Neuronal stem cell (in vitro differentiated cells): ENCODE data around the gene COL16A1.

Experiments used
- DNase-seq: peaks from one replicate; pipeline ENCODE4 v3.0.0-alpha.2; 2013; ENCODE audit warnings: low spot score
- H2AFZ ChIP-seq: one replicate; pipeline ENCODE4 v1.6.1; 2013; ENCODE audit warnings: mild to moderate bottlenecking, low read length, inconsistent platforms
- H2AK5ac ChIP-seq: 2 replicates; pipeline ENCODE4 v1.6.1; 2013; ENCODE audit warnings: low read depth, mild to moderate bottlenecking, inconsistent platforms, low read length, moderate library complexity, mixed read lengths
- H2BK120ac ChIP-seq: 2 replicates; pipeline ENCODE4 v1.6.1; 2013; ENCODE audit warnings: low read depth, mild to moderate bottlenecking, inconsistent platforms, low read length, moderate library complexity, mixed read lengths
- H2BK12ac ChIP-seq: one replicate; pipeline ENCODE4 v1.6.1; 2013; ENCODE audit warnings: low read length, inconsistent platforms
- H2BK15ac ChIP-seq: 2 replicates; pipeline ENCODE4 v1.6.1; 2013; ENCODE audit warnings: mild to moderate bottlenecking, low read length, inconsistent platforms, mixed read lengths
- H2BK5ac ChIP-seq: one replicate; pipeline ENCODE4 v1.6.1; 2013; ENCODE audit warnings: inconsistent platforms, mild to moderate bottlenecking, low read length, moderate library complexity
- H3K14ac ChIP-seq: one replicate; pipeline ENCODE4 v1.6.1; 2013; ENCODE audit warnings: low read length, inconsistent platforms
- H3K18ac ChIP-seq: 2 replicates; pipeline ENCODE4 v1.6.1; 2013; ENCODE audit warnings: low read length, inconsistent platforms
- H3K23ac ChIP-seq: 2 replicates; pipeline ENCODE4 v1.6.1; 2013; ENCODE audit warnings: low read depth, mild to moderate bottlenecking, mixed read lengths, low read length, inconsistent platforms; ENCODE audit not compliant: poor library complexity
- H3K27ac ChIP-seq: replicated peaks from 3 replicates; pipeline ENCODE4 v1.5.1; 2013; ENCODE audit warnings: low read length, inconsistent platforms
- H3K27me3 ChIP-seq, 3 experiments: 2 replicates each; pipeline ENCODE4 v1.6.1; 2013; ENCODE audit warnings: low read length in 3 of 3, mild to moderate bottlenecking in 2 of 3, inconsistent platforms in 1 of 3, low read depth in 1 of 3, mixed read lengths in 1 of 3, moderate library complexity in 1 of 3; ENCODE audit not compliant: control insufficient read depth in 3 of 3, insufficient read depth in 3 of 3
- H3K36me3 ChIP-seq, 2 donors: replicated peaks in 1 of 2; 2 replicates each; pipeline ENCODE4 v1.6.1; 2013; ENCODE audit warnings: low read length in 2 of 2; ENCODE audit not compliant: control insufficient read depth in 2 of 2, insufficient read depth in 2 of 2
- H3K4ac ChIP-seq: 2 replicates; pipeline ENCODE4 v1.6.1; 2013; ENCODE audit warnings: inconsistent platforms, mild to moderate bottlenecking, low read length, moderate library complexity
- H3K4me1 ChIP-seq, 2 donors: 1 replicate in 1 of 2; 2 replicates in 1 of 2; pipeline ENCODE4 v1.6.1; 2013; ENCODE audit warnings: low read length in 2 of 2, low read depth in 1 of 2; ENCODE audit not compliant: control insufficient read depth in 2 of 2, insufficient read depth in 1 of 2
- H3K4me2 ChIP-seq: one replicate; pipeline ENCODE4 v1.6.1; 2013; ENCODE audit warnings: mild to moderate bottlenecking, low read length, inconsistent platforms; ENCODE audit not compliant: insufficient read depth, poor library complexity, severe bottlenecking
- H3K4me3 ChIP-seq, 2 donors: 2 replicates each; pipeline ENCODE4 v1.5.1; 2013; ENCODE audit warnings: low read length in 2 of 2, mild to moderate bottlenecking in 2 of 2, inconsistent platforms in 1 of 2, moderate library complexity in 1 of 2
- H3K79me1 ChIP-seq: one replicate; pipeline ENCODE4 v1.6.1; 2013; ENCODE audit warnings: low read depth, mild to moderate bottlenecking, inconsistent platforms, low read length, moderate library complexity
- H3K9ac ChIP-seq: one replicate; pipeline ENCODE4 v1.6.1; 2013; ENCODE audit warnings: mild to moderate bottlenecking, low read depth, low read length, inconsistent platforms; ENCODE audit not compliant: poor library complexity
- H3K9me3 ChIP-seq, 2 donors: replicated peaks in 1 of 2; 2 replicates each; pipeline versions ENCODE3 to v1.6.1; 2013; ENCODE audit warnings: low read length in 2 of 2, mild to moderate bottlenecking in 2 of 2, inconsistent platforms in 1 of 2, low read depth in 1 of 2, mixed read lengths in 1 of 2, moderate library complexity in 1 of 2; ENCODE audit not compliant: control insufficient read depth in 2 of 2, insufficient read depth in 1 of 2
- H4K8ac ChIP-seq: one replicate; pipeline ENCODE4 v1.6.1; 2013; ENCODE audit warnings: low read depth, mild to moderate bottlenecking, inconsistent platforms, low read length, moderate library complexity
- H4K91ac ChIP-seq: one replicate; pipeline ENCODE4 v1.6.1; 2013; ENCODE audit warnings: low read length, low read depth, mild to moderate bottlenecking, inconsistent platforms; ENCODE audit not compliant: poor library complexity
- WGBS, 2 donors: extraction: QIAGEN DNeasy Blood & Tissue Kit; methylation state at CpG; one replicate each; pipeline ENCODE4 v1.1.7; 2013; ENCODE audit warnings: missing lambda C conversion rate in 2 of 2, mixed read lengths in 1 of 2; ENCODE audit not compliant: insufficient read length in 2 of 2, insufficient replicate concordance in 1 of 2; ENCODE audit errors: extremely low coverage in 2 of 2; 5-methylcytosine and 5-hydroxymethylcytosine counted together

The COL16A1 gene

DNA sequence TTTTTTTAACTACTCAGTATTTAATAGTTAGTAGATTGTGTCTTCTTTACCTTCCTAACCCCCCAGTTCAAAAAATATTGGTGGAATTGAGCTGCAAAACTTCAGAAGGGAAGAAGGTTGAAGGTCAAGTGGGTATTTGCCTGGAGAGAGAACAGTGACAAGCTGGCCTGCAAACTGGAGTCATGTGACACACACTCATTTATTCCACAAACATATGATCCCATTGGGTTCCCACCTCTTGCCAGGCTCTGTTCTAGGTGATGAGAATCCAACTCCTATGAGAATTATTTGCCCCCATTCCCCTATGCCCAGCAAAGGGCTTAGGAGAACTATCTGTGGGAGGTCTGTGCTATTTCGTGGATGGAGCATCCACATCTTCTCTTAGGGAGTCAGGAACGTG is 55.6 kb downstream of the COL16A1 start:
- Histone ChIP-seq H3K27ac (no peak overlapping the region), H3K23ac (no peak overlapping the region), H2AK5ac (no peak overlapping the region), H3K36me3 (no peaks in the 10 kb centered on the region), H3K18ac (no peak overlapping the region), H3K4me1 (peaks cover 6 to 10% of the 10 kb centered on the region in 2 donors), H2AFZ (no peak overlapping the region), H2BK12ac (no peak overlapping the region), H3K4me2 (no peak overlapping the region), H3K9me3 (no peaks in the 10 kb centered on the region), H3K14ac (no peak overlapping the region), H3K4me3 (no peak overlapping the region), H4K8ac (no peak overlapping the region), H3K4ac (no peak overlapping the region), H4K91ac (no peak overlapping the region), H2BK5ac (no peak overlapping the region), H2BK15ac (no peak overlapping the region), H2BK120ac (no peak overlapping the region), H3K9ac (no peak overlapping the region), H3K27me3 (peaks cover 0 to 12% (median 0%) of the 10 kb centered on the region in 3 experiments), H3K79me1 (peaks cover 3% of the 10 kb centered on the region)
- no peak for DNase-seq
- WGBS, 2 donors: no CpG with 5 or more reads among the region's 2 CpGs

DNA sequence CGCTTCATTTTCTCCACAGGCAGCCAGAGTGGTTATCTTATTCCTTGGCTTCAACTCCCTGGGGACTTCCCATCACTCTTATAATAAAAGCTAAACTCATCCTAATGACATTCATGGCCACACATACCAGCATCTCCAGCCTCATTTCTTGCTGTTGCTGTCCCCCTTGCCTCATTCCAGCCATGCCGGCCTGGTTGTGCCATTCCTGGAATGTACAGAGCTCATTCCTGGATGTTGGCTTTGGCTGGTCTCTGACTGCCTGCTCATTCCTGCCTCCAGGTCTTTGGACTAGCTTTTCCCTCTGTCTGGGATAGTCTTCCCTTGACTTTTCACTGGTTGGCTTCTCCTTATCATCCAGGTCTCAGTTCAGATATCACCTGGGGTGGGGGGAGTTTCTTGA is 56.7 kb downstream of the COL16A1 start:
- Histone ChIP-seq H3K79me1 (peaks cover 3% of the 10 kb centered on the region), H3K4me2 (no peak overlapping the region), H2AFZ (no peak overlapping the region), H4K91ac (no peak overlapping the region), H3K4ac (no peak overlapping the region), H3K4me1 (peaks cover 6 to 10% of the 10 kb centered on the region in 2 donors), H3K27ac (no peak overlapping the region), H2BK12ac (no peak overlapping the region), H3K9ac (no peak overlapping the region), H3K9me3 (no peaks in the 10 kb centered on the region), H2BK5ac (no peak overlapping the region), H2BK15ac (no peak overlapping the region), H3K4me3 (no peak overlapping the region), H2BK120ac (no peak overlapping the region), H3K27me3 (peaks cover 0 to 8% (median 0%) of the 10 kb centered on the region in 3 experiments), H3K14ac (no peak overlapping the region), H3K18ac (no peak overlapping the region), H2AK5ac (no peak overlapping the region), H3K36me3 (no peaks in the 10 kb centered on the region), H4K8ac (no peak overlapping the region), H3K23ac (no peak overlapping the region)
- WGBS, 2 donors: no CpG with 5 or more reads among the region's 2 CpGs
- DNase-seq: no peak

DNA sequence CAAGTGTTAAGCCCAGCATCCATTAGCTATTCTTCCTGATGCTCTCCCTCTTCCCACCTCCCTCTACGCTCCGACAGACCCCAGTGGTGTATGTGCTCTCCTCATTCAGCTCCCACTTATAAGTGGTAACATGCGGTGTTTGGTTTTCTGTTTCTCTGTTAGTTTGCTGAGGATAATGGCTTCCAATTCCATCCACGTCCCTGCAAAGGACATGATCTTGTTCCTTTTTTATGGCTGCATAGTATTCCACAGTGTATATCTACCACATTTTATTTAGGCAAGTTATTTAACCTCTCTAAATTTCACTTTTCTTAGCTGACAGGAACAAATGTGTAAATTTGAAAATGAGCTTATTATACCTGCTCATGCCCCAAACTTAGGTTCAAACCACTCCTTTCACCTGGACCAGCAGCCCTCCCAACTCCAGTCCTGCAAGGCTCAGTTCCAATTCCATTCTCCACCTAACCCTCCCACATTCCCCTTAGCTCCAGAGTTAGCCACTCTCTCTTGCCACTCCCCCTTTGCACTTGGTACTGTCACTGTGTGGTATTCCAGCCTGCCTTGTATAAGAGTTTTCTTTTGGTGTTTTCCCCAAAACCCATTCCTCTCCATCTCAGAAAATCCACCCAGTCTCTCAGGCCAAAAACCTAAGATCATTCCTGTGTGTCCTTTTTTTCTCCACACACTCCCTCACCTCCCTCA is 57.4 kb downstream of the COL16A1 start:
- H2BK12ac ChIP-seq: no peak overlapping the region
- no CpG with 5 or more reads among the region's 4 CpGs for WGBS, 2 donors
- H3K27ac ChIP-seq: no peak overlapping the region

GRCh38 chr1:31645274-31645568 is 58.6 kb downstream of the COL16A1 start:
- Histone ChIP-seq H3K27me3 (no peaks in the 10 kb centered on the region), H3K9me3 (no peaks in the 10 kb centered on the region), H3K36me3 (no peaks in the 10 kb centered on the region), H3K27ac (peak overlapping the region; percentile 94), H4K91ac (peak overlapping the region; percentile 46), H3K79me1 (peaks cover 3% of the 10 kb centered on the region), H3K4me1 (peaks cover 6 to 11% of the 10 kb centered on the region in 2 donors), H2AK5ac (no peak overlapping the region), H3K4ac (no peak overlapping the region), H2BK120ac (no peak overlapping the region), H2BK5ac (no peak overlapping the region), H3K4me2 (peak overlapping the region; percentile 81), H2BK15ac (no peak overlapping the region), H3K9ac (no peak overlapping the region), H4K8ac (no peak overlapping the region), H3K14ac (no peak overlapping the region), H3K18ac (peak overlapping the region; percentile 80), H3K23ac (no peak overlapping the region), H3K4me3 (peak overlapping the region; percentile 61 to 97), H2BK12ac (no peak overlapping the region), H2AFZ (peak overlapping the region; percentile 88)
- no peak for DNase-seq
- WGBS, 2 donors: no CpG with 5 or more reads among the region's 11 CpGs

More for the DNA sequence above, 57.4 kb downstream of the COL16A1 start:
- H3K4me2 ChIP-seq: no peak overlapping the region
- H4K8ac ChIP-seq: no peak overlapping the region
- peaks cover 6 to 10% of the 10 kb centered on the region in 2 donors for H3K4me1 ChIP-seq
- H2BK120ac ChIP-seq: no peak overlapping the region
- H2AK5ac ChIP-seq: no peak overlapping the region
- no peaks in the 10 kb centered on the region for H3K9me3 ChIP-seq
- H3K36me3 ChIP-seq: no peaks in the 10 kb centered on the region
- no peak overlapping the region for H3K4me3 ChIP-seq
- H3K23ac ChIP-seq: no peak overlapping the region
- no peak overlapping the region for H2BK5ac ChIP-seq
- no peak overlapping the region for H3K14ac ChIP-seq
- no peak overlapping the region for H2AFZ ChIP-seq
- H2BK15ac ChIP-seq: no peak overlapping the region
- H4K91ac ChIP-seq: no peak overlapping the region
- no peak for DNase-seq
- H3K27me3 ChIP-seq: peaks cover 0 to 4% (median 0%) of the 10 kb centered on the region in 3 experiments
- no peak overlapping the region for H3K9ac ChIP-seq
- peaks cover 3% of the 10 kb centered on the region for H3K79me1 ChIP-seq
- no peak overlapping the region for H3K4ac ChIP-seq
- H3K18ac ChIP-seq: no peak overlapping the region
